ENCODE measurements around the gene DIP2C.

DNA sequence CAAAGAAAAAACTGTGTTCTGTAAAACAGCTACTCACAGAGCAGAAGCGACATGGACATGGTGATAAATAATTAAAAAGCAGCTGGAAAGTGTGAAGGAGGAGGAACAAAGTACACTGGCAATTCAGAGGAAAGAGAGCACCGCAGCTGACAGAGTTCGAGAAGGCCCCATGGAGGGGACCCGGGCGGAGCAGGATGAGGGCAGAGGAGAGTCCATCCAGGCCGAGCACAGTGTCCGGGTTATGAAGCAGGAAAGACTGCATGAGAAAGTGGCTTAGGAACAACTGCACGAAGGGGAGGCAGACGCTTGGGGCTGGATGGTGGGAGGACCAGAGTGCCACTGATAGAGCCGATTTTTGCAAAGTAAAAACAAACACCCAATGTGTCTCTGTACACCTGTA is 368.7 kb downstream of the DIP2C start:
- TF ChIP-seq, protein P1, sequence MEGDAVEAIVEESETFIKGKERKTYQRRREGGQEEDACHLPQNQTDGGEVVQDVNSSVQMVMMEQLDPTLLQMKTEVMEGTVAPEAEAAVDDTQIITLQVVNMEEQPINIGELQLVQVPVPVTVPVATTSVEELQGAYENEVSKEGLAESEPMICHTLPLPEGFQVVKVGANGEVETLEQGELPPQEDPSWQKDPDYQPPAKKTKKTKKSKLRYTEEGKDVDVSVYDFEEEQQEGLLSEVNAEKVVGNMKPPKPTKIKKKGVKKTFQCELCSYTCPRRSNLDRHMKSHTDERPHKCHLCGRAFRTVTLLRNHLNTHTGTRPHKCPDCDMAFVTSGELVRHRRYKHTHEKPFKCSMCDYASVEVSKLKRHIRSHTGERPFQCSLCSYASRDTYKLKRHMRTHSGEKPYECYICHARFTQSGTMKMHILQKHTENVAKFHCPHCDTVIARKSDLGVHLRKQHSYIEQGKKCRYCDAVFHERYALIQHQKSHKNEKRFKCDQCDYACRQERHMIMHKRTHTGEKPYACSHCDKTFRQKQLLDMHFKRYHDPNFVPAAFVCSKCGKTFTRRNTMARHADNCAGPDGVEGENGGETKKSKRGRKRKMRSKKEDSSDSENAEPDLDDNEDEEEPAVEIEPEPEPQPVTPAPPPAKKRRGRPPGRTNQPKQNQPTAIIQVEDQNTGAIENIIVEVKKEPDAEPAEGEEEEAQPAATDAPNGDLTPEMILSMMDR (IDR thresholded peaks at IDR 0.05), result no peak
- TF ChIP-seq POLR2A (IDR thresholded peaks at IDR 0.05), result no peak
